WTC11 (cell line): ENCODE measurements around the gene TMCC1. TPM values are rescaled to one million over a fixed set of nuclear protein-coding genes. Genes with fewer than 3 reads are reported as not detected.

Experiments used
- ATAC-seq: fragments of 200-7000 bp; cut with Tn5 transposase; 2 replicates; pipeline ENCODE4 v1.10.0; 2021; ENCODE audit warnings: mild to moderate bottlenecking, moderate library complexity
- CTCF ChIA-PET: fragments of 300-600 bp; sonication (Branson Sonifier 250); formaldehyde crosslinking; loops from one replicate; lab custom pipeline; 2021; ENCODE audit warnings: antibody characterized with exemption; lab: Charles Lee
- POLR2A ChIA-PET: fragments of 350-600 bp; sonication (Branson Sonifier 250); formaldehyde crosslinking; loops from one replicate; lab custom pipeline; 2021; ENCODE audit warnings: antibody characterized with exemption; lab: Charles Lee
- DNase-seq: peaks from one replicate; pipeline ENCODE4 v3.0.0; 2021; ENCODE audit warnings: low spot score
- H3K27ac Mint-ChIP-seq: 2 replicates; pipeline ENCODE4 v1.8.0; 2021; ENCODE audit warnings: mixed read lengths
- H3K27me3 Mint-ChIP-seq: 2 replicates; pipeline ENCODE4 v1.8.0; 2021; ENCODE audit warnings: low read depth, mild to moderate bottlenecking, moderate library complexity, mixed read lengths
- H3K36me3 Mint-ChIP-seq: 2 replicates; pipeline ENCODE4 v1.8.0; 2021; ENCODE audit warnings: mixed read lengths
- H3K4me1 Mint-ChIP-seq: 2 replicates; pipeline ENCODE4 v1.8.0; 2022; ENCODE audit warnings: mixed read lengths
- H3K4me3 Mint-ChIP-seq: 2 replicates; pipeline ENCODE4 v1.8.0; 2021; ENCODE audit warnings: mild to moderate bottlenecking, moderate library complexity, mixed read lengths
- H3K9me3 Mint-ChIP-seq: 2 replicates; pipeline ENCODE4 v1.8.0; 2021; ENCODE audit warnings: mixed read lengths
- CBFB ChIP-seq: sonication (generic); formaldehyde crosslinking; IDR thresholded peaks from 2 replicates; pipeline ENCODE4 v1.8.1; 2022; ENCODE audit warnings: mild to moderate bottlenecking, low read depth, missing genetic modification reagents
- CREB1 ChIP-seq: sonication (generic); formaldehyde crosslinking; IDR thresholded peaks from 2 replicates; pipeline ENCODE4 v1.8.0; 2023; ENCODE audit warnings: mild to moderate bottlenecking, missing genetic modification reagents
- FOXJ3 ChIP-seq: sonication (generic); formaldehyde crosslinking; IDR thresholded peaks from 2 replicates; pipeline ENCODE4 v1.9.0; 2021; ENCODE audit warnings: missing genetic modification reagents, mild to moderate bottlenecking, borderline replicate concordance
- GRHL2 ChIP-seq: fragments of 250-450 bp; sonication (Bioruptor Pico); IDR thresholded peaks from 2 replicates; pipeline ENCODE4 v1.8.0; 2022; ENCODE audit warnings: mild to moderate bottlenecking, moderate library complexity; ENCODE audit not compliant: insufficient replicate concordance, severe bottlenecking
- JUN ChIP-seq: sonication (generic); formaldehyde crosslinking; IDR thresholded peaks from 2 replicates; pipeline ENCODE4 v1.8.0; 2023; ENCODE audit warnings: mild to moderate bottlenecking, missing genetic modification reagents
- MXD4 ChIP-seq: fragments of 250-450 bp; sonication (Bioruptor Pico); IDR thresholded peaks from 2 replicates; pipeline ENCODE4 v1.8.0; 2021; ENCODE audit warnings: mild to moderate bottlenecking, moderate library complexity, borderline replicate concordance
- NFATC4 ChIP-seq: fragments of 250-450 bp; sonication (Bioruptor Pico); IDR thresholded peaks from 2 replicates; pipeline ENCODE4 v1.9.0; 2021; ENCODE audit warnings: mild to moderate bottlenecking
- NFE2L1 ChIP-seq: sonication (generic); formaldehyde crosslinking; IDR thresholded peaks from 2 replicates; pipeline ENCODE4 v1.8.1; 2023; ENCODE audit warnings: missing genetic modification reagents
- OVOL2 ChIP-seq: fragments of 250-450 bp; sonication (Bioruptor Pico); IDR thresholded peaks from 2 replicates; pipeline ENCODE4 v1.9.0; 2021; ENCODE audit warnings: mild to moderate bottlenecking, borderline replicate concordance
- RORB ChIP-seq: fragments of 250-450 bp; sonication (Bioruptor Pico); IDR thresholded peaks from 2 replicates; pipeline ENCODE4 v1.9.0; 2021; ENCODE audit warnings: mild to moderate bottlenecking
- SOX15 ChIP-seq: fragments of 250-450 bp; sonication (Bioruptor Pico); IDR thresholded peaks from 2 replicates; pipeline ENCODE4 v1.9.0; 2021; ENCODE audit warnings: mild to moderate bottlenecking
- ZNF219 ChIP-seq: sonication (generic); formaldehyde crosslinking; IDR thresholded peaks from 2 replicates; pipeline ENCODE4 v1.8.0; 2023; ENCODE audit warnings: missing genetic modification reagents, mild to moderate bottlenecking, borderline replicate concordance
- total RNA-seq: library from RNA; stranded (reverse); gene quantifications from 3 replicates; pipeline ENCODE4 v1.2.3, GENCODE V29; 2021
- TF ChIP-seq, protein P1 (sequence below): fragments of 250-450 bp; sonication (Bioruptor Pico); IDR thresholded peaks from 2 replicates; pipeline ENCODE4 v1.8.0; 2021; ENCODE audit warnings: mild to moderate bottlenecking
- TF ChIP-seq, protein P2 (sequence below): sonication (generic); formaldehyde crosslinking; IDR thresholded peaks from 2 replicates; pipeline ENCODE4 v1.8.1; 2023; ENCODE audit warnings: mild to moderate bottlenecking, missing genetic modification reagents
- TF ChIP-seq, protein P3 (sequence below): fragments of 250-450 bp; sonication (Bioruptor Pico); IDR thresholded peaks from 2 replicates; pipeline ENCODE4 v1.9.0; 2021; ENCODE audit warnings: mild to moderate bottlenecking
- TF ChIP-seq, protein P4 (sequence below): sonication (generic); formaldehyde crosslinking; conservative IDR thresholded peaks from 2 replicates; pipeline ENCODE4 v1.8.1; 2022; ENCODE audit warnings: mild to moderate bottlenecking, missing genetic modification reagents
- TF ChIP-seq, protein P5 (sequence below): sonication (generic); formaldehyde crosslinking; IDR thresholded peaks from 2 replicates; pipeline ENCODE4 v1.8.1; 2022; ENCODE audit warnings: low read depth, missing genetic modification reagents, borderline replicate concordance
- TF ChIP-seq, protein P6 (sequence below): sonication (generic); formaldehyde crosslinking; IDR thresholded peaks from 2 replicates; pipeline ENCODE4 v1.8.0; 2022; ENCODE audit warnings: missing genetic modification reagents
- TF ChIP-seq, protein P7 (sequence below): sonication (generic); formaldehyde crosslinking; IDR thresholded peaks from 2 replicates; pipeline ENCODE4 v1.8.0; 2023; ENCODE audit warnings: missing genetic modification reagents

The TMCC1 gene
- total RNA-seq, 1 experiment from 2014 or later: 29.3 TPM

DNA sequence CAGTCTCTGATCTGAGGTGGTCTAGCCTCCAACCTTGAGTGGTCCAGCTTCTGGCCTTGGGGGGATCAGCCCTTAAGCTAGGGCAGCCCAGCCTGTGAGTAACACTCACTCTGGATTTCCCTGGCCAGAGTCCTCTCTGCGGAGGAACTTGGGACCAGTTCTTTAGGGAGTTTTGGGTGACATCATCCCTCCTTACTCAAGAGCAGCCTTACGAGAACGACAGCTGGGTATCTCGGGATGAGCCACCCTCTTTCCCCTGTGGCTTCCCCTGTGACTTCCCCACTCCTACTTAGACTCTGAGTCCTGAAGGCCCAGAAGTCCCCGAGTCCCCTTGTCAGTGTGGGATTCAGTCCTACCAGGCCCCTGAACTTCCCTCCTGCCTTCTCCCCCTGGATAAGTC, 276.8 kb downstream of the TMCC1 start:
- Mint-ChIP-seq H3K9me3 (no peaks in the 10 kb centered on the region), H3K36me3 (no peaks in the 10 kb centered on the region), H3K27me3 (no peaks in the 10 kb centered on the region), H3K27ac (no peak overlapping the region), H3K4me1 (peaks cover 22% of the 10 kb centered on the region), H3K4me3 (no peak overlapping the region)
- CTCF ChIA-PET: interaction anchor here (1.2 to 2.4 kb wide), 3 partner anchors 9 to 233 kb away, joined by 3 to 14 read pairs (median 4); no protein-coding TSS in a partner anchor
- TF ChIP-seq, protein P1, sequence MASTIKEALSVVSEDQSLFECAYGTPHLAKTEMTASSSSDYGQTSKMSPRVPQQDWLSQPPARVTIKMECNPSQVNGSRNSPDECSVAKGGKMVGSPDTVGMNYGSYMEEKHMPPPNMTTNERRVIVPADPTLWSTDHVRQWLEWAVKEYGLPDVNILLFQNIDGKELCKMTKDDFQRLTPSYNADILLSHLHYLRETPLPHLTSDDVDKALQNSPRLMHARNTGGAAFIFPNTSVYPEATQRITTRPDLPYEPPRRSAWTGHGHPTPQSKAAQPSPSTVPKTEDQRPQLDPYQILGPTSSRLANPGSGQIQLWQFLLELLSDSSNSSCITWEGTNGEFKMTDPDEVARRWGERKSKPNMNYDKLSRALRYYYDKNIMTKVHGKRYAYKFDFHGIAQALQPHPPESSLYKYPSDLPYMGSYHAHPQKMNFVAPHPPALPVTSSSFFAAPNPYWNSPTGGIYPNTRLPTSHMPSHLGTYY: no peak
- TF ChIP-seq, protein P2, sequence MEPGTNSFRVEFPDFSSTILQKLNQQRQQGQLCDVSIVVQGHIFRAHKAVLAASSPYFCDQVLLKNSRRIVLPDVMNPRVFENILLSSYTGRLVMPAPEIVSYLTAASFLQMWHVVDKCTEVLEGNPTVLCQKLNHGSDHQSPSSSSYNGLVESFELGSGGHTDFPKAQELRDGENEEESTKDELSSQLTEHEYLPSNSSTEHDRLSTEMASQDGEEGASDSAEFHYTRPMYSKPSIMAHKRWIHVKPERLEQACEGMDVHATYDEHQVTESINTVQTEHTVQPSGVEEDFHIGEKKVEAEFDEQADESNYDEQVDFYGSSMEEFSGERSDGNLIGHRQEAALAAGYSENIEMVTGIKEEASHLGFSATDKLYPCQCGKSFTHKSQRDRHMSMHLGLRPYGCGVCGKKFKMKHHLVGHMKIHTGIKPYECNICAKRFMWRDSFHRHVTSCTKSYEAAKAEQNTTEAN (CRISPR knock-in tag): no peak
- TF ChIP-seq FOXJ3 (no peak), GRHL2 (CRISPR knock-in tag) (no peak), CBFB (CRISPR knock-in tag) (no peak), MXD4 (CRISPR knock-in tag) (no peak), SOX15 (CRISPR knock-in tag) (no peak), NFE2L1 (CRISPR knock-in tag) (no peak), OVOL2 (no peak), ZNF219 (no peak), CREB1 (CRISPR knock-in tag) (no peak), JUN (CRISPR knock-in tag) (no peak), NFATC4 (CRISPR knock-in tag) (no peak), RORB (CRISPR knock-in tag) (no peak)
- TF ChIP-seq, protein P3, sequence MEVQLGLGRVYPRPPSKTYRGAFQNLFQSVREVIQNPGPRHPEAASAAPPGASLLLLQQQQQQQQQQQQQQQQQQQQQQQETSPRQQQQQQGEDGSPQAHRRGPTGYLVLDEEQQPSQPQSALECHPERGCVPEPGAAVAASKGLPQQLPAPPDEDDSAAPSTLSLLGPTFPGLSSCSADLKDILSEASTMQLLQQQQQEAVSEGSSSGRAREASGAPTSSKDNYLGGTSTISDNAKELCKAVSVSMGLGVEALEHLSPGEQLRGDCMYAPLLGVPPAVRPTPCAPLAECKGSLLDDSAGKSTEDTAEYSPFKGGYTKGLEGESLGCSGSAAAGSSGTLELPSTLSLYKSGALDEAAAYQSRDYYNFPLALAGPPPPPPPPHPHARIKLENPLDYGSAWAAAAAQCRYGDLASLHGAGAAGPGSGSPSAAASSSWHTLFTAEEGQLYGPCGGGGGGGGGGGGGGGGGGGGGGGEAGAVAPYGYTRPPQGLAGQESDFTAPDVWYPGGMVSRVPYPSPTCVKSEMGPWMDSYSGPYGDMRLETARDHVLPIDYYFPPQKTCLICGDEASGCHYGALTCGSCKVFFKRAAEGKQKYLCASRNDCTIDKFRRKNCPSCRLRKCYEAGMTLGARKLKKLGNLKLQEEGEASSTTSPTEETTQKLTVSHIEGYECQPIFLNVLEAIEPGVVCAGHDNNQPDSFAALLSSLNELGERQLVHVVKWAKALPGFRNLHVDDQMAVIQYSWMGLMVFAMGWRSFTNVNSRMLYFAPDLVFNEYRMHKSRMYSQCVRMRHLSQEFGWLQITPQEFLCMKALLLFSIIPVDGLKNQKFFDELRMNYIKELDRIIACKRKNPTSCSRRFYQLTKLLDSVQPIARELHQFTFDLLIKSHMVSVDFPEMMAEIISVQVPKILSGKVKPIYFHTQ (CRISPR knock-in tag): no peak
- TF ChIP-seq, protein P4, sequence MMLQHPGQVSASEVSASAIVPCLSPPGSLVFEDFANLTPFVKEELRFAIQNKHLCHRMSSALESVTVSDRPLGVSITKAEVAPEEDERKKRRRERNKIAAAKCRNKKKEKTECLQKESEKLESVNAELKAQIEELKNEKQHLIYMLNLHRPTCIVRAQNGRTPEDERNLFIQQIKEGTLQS: no peak
- TF ChIP-seq, protein P5, sequence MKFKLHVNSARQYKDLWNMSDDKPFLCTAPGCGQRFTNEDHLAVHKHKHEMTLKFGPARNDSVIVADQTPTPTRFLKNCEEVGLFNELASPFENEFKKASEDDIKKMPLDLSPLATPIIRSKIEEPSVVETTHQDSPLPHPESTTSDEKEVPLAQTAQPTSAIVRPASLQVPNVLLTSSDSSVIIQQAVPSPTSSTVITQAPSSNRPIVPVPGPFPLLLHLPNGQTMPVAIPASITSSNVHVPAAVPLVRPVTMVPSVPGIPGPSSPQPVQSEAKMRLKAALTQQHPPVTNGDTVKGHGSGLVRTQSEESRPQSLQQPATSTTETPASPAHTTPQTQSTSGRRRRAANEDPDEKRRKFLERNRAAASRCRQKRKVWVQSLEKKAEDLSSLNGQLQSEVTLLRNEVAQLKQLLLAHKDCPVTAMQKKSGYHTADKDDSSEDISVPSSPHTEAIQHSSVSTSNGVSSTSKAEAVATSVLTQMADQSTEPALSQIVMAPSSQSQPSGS (CRISPR knock-in tag): no peak
- TF ChIP-seq, protein P6, sequence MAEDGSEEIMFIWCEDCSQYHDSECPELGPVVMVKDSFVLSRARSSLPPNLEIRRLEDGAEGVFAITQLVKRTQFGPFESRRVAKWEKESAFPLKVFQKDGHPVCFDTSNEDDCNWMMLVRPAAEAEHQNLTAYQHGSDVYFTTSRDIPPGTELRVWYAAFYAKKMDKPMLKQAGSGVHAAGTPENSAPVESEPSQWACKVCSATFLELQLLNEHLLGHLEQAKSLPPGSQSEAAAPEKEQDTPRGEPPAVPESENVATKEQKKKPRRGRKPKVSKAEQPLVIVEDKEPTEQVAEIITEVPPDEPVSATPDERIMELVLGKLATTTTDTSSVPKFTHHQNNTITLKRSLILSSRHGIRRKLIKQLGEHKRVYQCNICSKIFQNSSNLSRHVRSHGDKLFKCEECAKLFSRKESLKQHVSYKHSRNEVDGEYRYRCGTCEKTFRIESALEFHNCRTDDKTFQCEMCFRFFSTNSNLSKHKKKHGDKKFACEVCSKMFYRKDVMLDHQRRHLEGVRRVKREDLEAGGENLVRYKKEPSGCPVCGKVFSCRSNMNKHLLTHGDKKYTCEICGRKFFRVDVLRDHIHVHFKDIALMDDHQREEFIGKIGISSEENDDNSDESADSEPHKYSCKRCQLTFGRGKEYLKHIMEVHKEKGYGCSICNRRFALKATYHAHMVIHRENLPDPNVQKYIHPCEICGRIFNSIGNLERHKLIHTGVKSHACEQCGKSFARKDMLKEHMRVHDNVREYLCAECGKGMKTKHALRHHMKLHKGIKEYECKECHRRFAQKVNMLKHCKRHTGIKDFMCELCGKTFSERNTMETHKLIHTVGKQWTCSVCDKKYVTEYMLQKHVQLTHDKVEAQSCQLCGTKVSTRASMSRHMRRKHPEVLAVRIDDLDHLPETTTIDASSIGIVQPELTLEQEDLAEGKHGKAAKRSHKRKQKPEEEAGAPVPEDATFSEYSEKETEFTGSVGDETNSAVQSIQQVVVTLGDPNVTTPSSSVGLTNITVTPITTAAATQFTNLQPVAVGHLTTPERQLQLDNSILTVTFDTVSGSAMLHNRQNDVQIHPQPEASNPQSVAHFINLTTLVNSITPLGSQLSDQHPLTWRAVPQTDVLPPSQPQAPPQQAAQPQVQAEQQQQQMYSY: no peak
- TF ChIP-seq, protein P7, sequence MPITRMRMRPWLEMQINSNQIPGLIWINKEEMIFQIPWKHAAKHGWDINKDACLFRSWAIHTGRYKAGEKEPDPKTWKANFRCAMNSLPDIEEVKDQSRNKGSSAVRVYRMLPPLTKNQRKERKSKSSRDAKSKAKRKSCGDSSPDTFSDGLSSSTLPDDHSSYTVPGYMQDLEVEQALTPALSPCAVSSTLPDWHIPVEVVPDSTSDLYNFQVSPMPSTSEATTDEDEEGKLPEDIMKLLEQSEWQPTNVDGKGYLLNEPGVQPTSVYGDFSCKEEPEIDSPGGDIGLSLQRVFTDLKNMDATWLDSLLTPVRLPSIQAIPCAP (CRISPR knock-in tag): no peak
- DNase-seq (no peak), ATAC-seq (no peak)
- POLR2A ChIA-PET: no interaction called here
